ENCODE results near the gene CDKL4.

Gene CDKL4

GRCh38 chr2:39266916-39267434 lies 23.2 kb upstream of the CDKL4 start:
- no peak for DNase-seq (ENCODE audit: extremely low read depth, low read depth)
- TF ChIP-seq CTCF (IDR thresholded peaks at IDR 0.05; ENCODE audit: low read depth, low read length) = no peak

GRCh38 chr2:39266139-39266805 lies 22.5 kb upstream of the CDKL4 start:
- no peak for TF ChIP-seq CTCF (IDR thresholded peaks at IDR 0.05; ENCODE audit: low read depth, low read length)
- no peak for DNase-seq (ENCODE audit: extremely low read depth, low read depth)

- DNase-seq (ENCODE audit: extremely low read depth, low read depth) = no peak
- no peak for TF ChIP-seq CTCF (IDR thresholded peaks at IDR 0.05; ENCODE audit: low read depth, low read length)
Observed at GRCh38 chr2:39265315-39265714, 21.5 kb upstream of the CDKL4 start.

GRCh38 chr2:39264733-39265132 lies 21.0 kb upstream of the CDKL4 start:
- DNase-seq (ENCODE audit: extremely low read depth, low read depth) = no peak
- TF ChIP-seq CTCF (IDR thresholded peaks at IDR 0.05; ENCODE audit: low read depth, low read length) = no peak

GRCh38 chr2:39260087-39260486 lies 16.3 kb upstream of the CDKL4 start:
- no peak for DNase-seq (ENCODE audit: extremely low read depth, low read depth)
- no peak for TF ChIP-seq CTCF (IDR thresholded peaks at IDR 0.05; ENCODE audit: low read depth, low read length)

- no peak for DNase-seq (ENCODE audit: extremely low read depth, low read depth)
- TF ChIP-seq CTCF (IDR thresholded peaks at IDR 0.05; ENCODE audit: low read depth, low read length) = no peak
Observed at GRCh38 chr2:39256040-39256439, 12.3 kb upstream of the CDKL4 start.

GRCh38 chr2:39252888-39253518 lies 9.2 kb upstream of the CDKL4 start:
- DNase-seq (ENCODE audit: extremely low read depth, low read depth) = no peak
- no peak for TF ChIP-seq CTCF (IDR thresholded peaks at IDR 0.05; ENCODE audit: low read depth, low read length)

All from AG09319 (cell line).